ENCODE data around the gene HIRIP3. TPM values are rescaled to one million over a fixed set of nuclear protein-coding genes. Genes with fewer than 3 reads are reported as not detected.

HIRIP3 gene
- polyA plus RNA-seq, 1 donor (not counting 4 experiments of a cell fraction or from before 2014, with no cell fraction given) = 4.1 TPM

DNA sequence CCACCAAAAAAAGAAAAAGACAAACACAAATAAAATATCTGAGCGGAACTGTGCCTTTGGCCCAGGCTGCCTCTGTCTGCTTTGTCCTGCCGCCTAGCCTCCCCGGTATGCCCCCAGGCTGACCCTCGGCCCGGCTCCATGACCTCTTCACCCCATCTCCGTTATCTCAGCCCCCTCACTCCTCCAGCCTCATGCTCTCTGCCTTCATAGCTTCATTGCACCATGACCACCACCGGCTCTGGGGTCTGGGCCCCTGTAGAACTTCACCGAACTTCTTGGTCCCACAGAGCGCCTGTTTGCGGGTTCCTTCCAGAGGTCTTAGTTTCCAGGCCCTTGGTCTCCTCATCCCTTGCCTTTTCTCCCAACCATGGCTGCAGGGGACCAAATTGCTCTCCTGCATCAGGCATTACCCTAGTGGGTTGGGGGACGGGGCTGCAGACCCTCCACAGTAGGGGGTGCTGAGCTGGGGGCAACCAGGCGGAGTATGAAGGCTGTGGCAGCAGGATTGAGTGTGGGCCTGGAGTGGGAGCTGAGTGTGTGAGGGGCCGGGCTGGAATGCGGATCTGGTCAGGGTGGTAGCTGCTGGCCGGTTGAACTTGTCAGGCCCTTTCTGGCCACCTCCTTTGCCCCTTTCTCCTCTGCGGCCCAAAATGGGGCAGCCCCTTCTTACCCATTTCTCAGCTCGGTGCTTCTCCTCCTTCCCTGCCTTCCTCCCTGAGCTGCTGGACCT, 6.9 kb downstream of the HIRIP3 start:
- FAIRE-seq = no peak
- H3K36me3 ChIP-seq (ENCODE audit: control insufficient read depth in 2 of 2, extremely low read depth in 1 of 2, insufficient read depth in 2 of 2, low read length in 2 of 2) = peaks cover 56 to 58% of the 10 kb centered on the region in 2 experiments
- no peak for DNase-seq (ENCODE audit: low read depth, low spot score)

GRCh38 chr16:29987371-29988085, 7.9 kb downstream of the HIRIP3 start:
- no peak for FAIRE-seq
- Histone ChIP-seq H3K36me3 (ENCODE audit: control insufficient read depth in 2 of 2, extremely low read depth in 1 of 2, insufficient read depth in 2 of 2, low read length in 2 of 2) (peaks cover 55 to 60% of the 10 kb centered on the region in 2 experiments), H3K4me1 (ENCODE audit: control insufficient read depth, extremely low read depth, insufficient read depth, low read length) (no peaks in the 10 kb centered on the region)

More for the DNA sequence above, 6.9 kb downstream of the HIRIP3 start:
- no peaks in the 10 kb centered on the region for H3K4me1 ChIP-seq (ENCODE audit: control insufficient read depth, extremely low read depth, insufficient read depth, low read length)
- no peak overlapping the region for H3K4me2 ChIP-seq (ENCODE audit: control insufficient read depth, extremely low read depth, insufficient read depth, low read depth, low read length)
- H3K27me3 ChIP-seq (ENCODE audit: control insufficient read depth, extremely low read depth, insufficient read depth, low read length) = no peaks in the 10 kb centered on the region
- TF ChIP-seq CTCF (optimal IDR thresholded peaks at IDR 0.05 in 1 of 3, IDR thresholded peaks at IDR 0.05 in 1 of 3, conservative IDR thresholded peaks at IDR 0.05 in 1 of 3; ENCODE audit: extremely low read depth in 1 of 3, insufficient read depth in 2 of 3, low read length in 3 of 3) = no peak
- no peak for TF ChIP-seq EZH2 (IDR thresholded peaks at IDR 0.05; ENCODE audit: low read length)
- H3K27ac ChIP-seq (ENCODE audit: control insufficient read depth, insufficient read depth, low read length) = no peak overlapping the region
- no peaks in the 10 kb centered on the region for H3K9me3 ChIP-seq (ENCODE audit: control insufficient read depth, low read depth, low read length)
- H3K9ac ChIP-seq (ENCODE audit: control insufficient read depth, extremely low read depth, insufficient read depth, low read length) = no peak overlapping the region
- no peaks in the 10 kb centered on the region for H3K9me1 ChIP-seq (ENCODE audit: control insufficient read depth, extremely low read depth, insufficient read depth, low read length)
- H3K4me3 ChIP-seq (ENCODE audit: control insufficient read depth in 2 of 3, extremely low read depth in 1 of 3, insufficient read depth in 2 of 3, low read depth in 1 of 3, low read length in 3 of 3) = no peak overlapping the region
- dilution Hi-C loops (cut with MboI; ENCODE audit: extremely low pct_ligation_motif_present, low sequenced_read_pairs) = no loop called here
- H3K79me2 ChIP-seq (ENCODE audit: control insufficient read depth, insufficient read depth, low read length) = no peaks in the 10 kb centered on the region
- no peak overlapping the region for H2AFZ ChIP-seq (ENCODE audit: control insufficient read depth, low read length)
- no peaks in the 10 kb centered on the region for H4K20me1 ChIP-seq (ENCODE audit: control insufficient read depth, extremely low read depth, insufficient read depth, low read length)

More at GRCh38 chr16:29987371-29988085, 7.9 kb downstream of the HIRIP3 start:
- H3K27me3 ChIP-seq (ENCODE audit: control insufficient read depth, extremely low read depth, insufficient read depth, low read length) = no peaks in the 10 kb centered on the region
- H3K27ac ChIP-seq (ENCODE audit: control insufficient read depth, insufficient read depth, low read length) = no peak overlapping the region
- no peak overlapping the region for H3K9ac ChIP-seq (ENCODE audit: control insufficient read depth, extremely low read depth, insufficient read depth, low read length)
- dilution Hi-C loops (cut with MboI; ENCODE audit: extremely low pct_ligation_motif_present, low sequenced_read_pairs) = no loop called here
- no peak for DNase-seq (ENCODE audit: low read depth, low spot score)
- H3K4me2 ChIP-seq (ENCODE audit: control insufficient read depth, extremely low read depth, insufficient read depth, low read depth, low read length) = no peak overlapping the region
- H2AFZ ChIP-seq (ENCODE audit: control insufficient read depth, low read length) = no peak overlapping the region
- H3K9me3 ChIP-seq (ENCODE audit: control insufficient read depth, low read depth, low read length) = no peaks in the 10 kb centered on the region
- no peaks in the 10 kb centered on the region for H3K79me2 ChIP-seq (ENCODE audit: control insufficient read depth, insufficient read depth, low read length)
- no peaks in the 10 kb centered on the region for H3K9me1 ChIP-seq (ENCODE audit: control insufficient read depth, extremely low read depth, insufficient read depth, low read length)
- no peak overlapping the region for H3K4me3 ChIP-seq (ENCODE audit: control insufficient read depth in 2 of 3, extremely low read depth in 1 of 3, insufficient read depth in 2 of 3, low read depth in 1 of 3, low read length in 3 of 3)
- no peaks in the 10 kb centered on the region for H4K20me1 ChIP-seq (ENCODE audit: control insufficient read depth, extremely low read depth, insufficient read depth, low read length)
- no peak for TF ChIP-seq CTCF (optimal IDR thresholded peaks at IDR 0.05 in 1 of 3, IDR thresholded peaks at IDR 0.05 in 1 of 3, conservative IDR thresholded peaks at IDR 0.05 in 1 of 3; ENCODE audit: extremely low read depth in 1 of 3, insufficient read depth in 2 of 3, low read length in 3 of 3)
- no peak for TF ChIP-seq EZH2 (IDR thresholded peaks at IDR 0.05; ENCODE audit: low read length)
